Measurements from ENCODE around the gene ANKRD35. TPM values are rescaled to one million over a fixed set of nuclear protein-coding genes. Genes with fewer than 3 reads are reported as not detected.

Gene ANKRD35
- total and polyA plus RNA-seq, 9 of the 15 experiments (the other 6 are each of a cell fraction or from before 2014, with no cell fraction given): 0.07 to 0.14 (median 0.07) TPM; not detected in 5

GRCh38 chr1:145845144-145845513 is 40.5 kb downstream of the ANKRD35 start (continued):
- TF ChIP-seq PKNOX1 (IDR thresholded peaks at IDR 0.05): peak; percentile 7; the same call in 1 of the 2 replicates
- peak; percentile 74; the same call in 1 of the 2 replicates for TF ChIP-seq AFF4 (CRISPR knock-in tag; IDR thresholded peaks at IDR 0.05)
- peak; percentile 29; the same call in 1 of the 2 replicates for TF ChIP-seq SMARCE1 (IDR thresholded peaks at IDR 0.05)
- no peak for TF ChIP-seq ZNF175 (CRISPR knock-in tag; IDR thresholded peaks at IDR 0.05; ENCODE audit: low read depth)
- 0 out of 4 replicates have a peak, but pooled peaks of 1 of the 2 experiments have one; percentile 35 for TF ChIP-seq KDM1A (IDR thresholded peaks at IDR 0.05)
- TF ChIP-seq ZEB2 (IDR thresholded peaks at IDR 0.05): peak; percentile 13; the same call in 1 of the 2 replicates
- TF ChIP-seq POLR2B (IDR thresholded peaks at IDR 0.05; ENCODE audit: low read depth, partially characterized antibody): peak; percentile 1
- no peak for TF ChIP-seq E2F8 (IDR thresholded peaks at IDR 0.05; ENCODE audit: low read depth, partially characterized antibody)
- 0 out of 2 replicates have a peak, but pooled peaks have one; percentile 33 for TF ChIP-seq ZNF395 (CRISPR knock-in tag; IDR thresholded peaks at IDR 0.05)
- peak; percentile 32; the same call in 1 of the 2 replicates for TF ChIP-seq SMARCA5 (IDR thresholded peaks at IDR 0.05)
- peak; percentile 23; the same call in 1 of the 2 replicates for TF ChIP-seq ARID1B (IDR thresholded peaks at IDR 0.05)
- TF ChIP-seq NFE2L1 (tag; IDR thresholded peaks at IDR 0.05; ENCODE audit: borderline replicate concordance, low read depth): no peak
